Neuronal stem cell (in vitro differentiated cells): ENCODE results near the gene C20orf141.
A peak's percentile ranks its signal among the peaks of the same experiment; 100 is the strongest.

Experiments
- DNase-seq: peaks from one replicate; pipeline ENCODE4 v3.0.0-alpha.2; 2013; ENCODE audit warnings: low spot score
- H2AFZ ChIP-seq: one replicate; pipeline ENCODE4 v1.6.1; 2013; ENCODE audit warnings: mild to moderate bottlenecking, low read length, inconsistent platforms
- H2AK5ac ChIP-seq: 2 replicates; pipeline ENCODE4 v1.6.1; 2013; ENCODE audit warnings: low read depth, mild to moderate bottlenecking, inconsistent platforms, low read length, moderate library complexity, mixed read lengths
- H2BK120ac ChIP-seq: 2 replicates; pipeline ENCODE4 v1.6.1; 2013; ENCODE audit warnings: low read depth, mild to moderate bottlenecking, inconsistent platforms, low read length, moderate library complexity, mixed read lengths
- H2BK12ac ChIP-seq: one replicate; pipeline ENCODE4 v1.6.1; 2013; ENCODE audit warnings: low read length, inconsistent platforms
- H2BK15ac ChIP-seq: 2 replicates; pipeline ENCODE4 v1.6.1; 2013; ENCODE audit warnings: mild to moderate bottlenecking, low read length, inconsistent platforms, mixed read lengths
- H2BK5ac ChIP-seq: one replicate; pipeline ENCODE4 v1.6.1; 2013; ENCODE audit warnings: inconsistent platforms, mild to moderate bottlenecking, low read length, moderate library complexity
- H3K14ac ChIP-seq: one replicate; pipeline ENCODE4 v1.6.1; 2013; ENCODE audit warnings: low read length, inconsistent platforms
- H3K18ac ChIP-seq: 2 replicates; pipeline ENCODE4 v1.6.1; 2013; ENCODE audit warnings: low read length, inconsistent platforms
- H3K23ac ChIP-seq: 2 replicates; pipeline ENCODE4 v1.6.1; 2013; ENCODE audit warnings: low read depth, mild to moderate bottlenecking, mixed read lengths, low read length, inconsistent platforms; ENCODE audit not compliant: poor library complexity
- H3K27ac ChIP-seq: replicated peaks from 3 replicates; pipeline ENCODE4 v1.5.1; 2013; ENCODE audit warnings: low read length, inconsistent platforms
- H3K27me3 ChIP-seq, 3 experiments: 2 replicates each; pipeline ENCODE4 v1.6.1; 2013; ENCODE audit warnings: low read length in 3 of 3, mild to moderate bottlenecking in 2 of 3, inconsistent platforms in 1 of 3, low read depth in 1 of 3, mixed read lengths in 1 of 3, moderate library complexity in 1 of 3; ENCODE audit not compliant: control insufficient read depth in 3 of 3, insufficient read depth in 3 of 3
- H3K36me3 ChIP-seq, 2 donors: replicated peaks in 1 of 2; 2 replicates each; pipeline ENCODE4 v1.6.1; 2013; ENCODE audit warnings: low read length in 2 of 2; ENCODE audit not compliant: control insufficient read depth in 2 of 2, insufficient read depth in 2 of 2
- H3K4ac ChIP-seq: 2 replicates; pipeline ENCODE4 v1.6.1; 2013; ENCODE audit warnings: inconsistent platforms, mild to moderate bottlenecking, low read length, moderate library complexity
- H3K4me1 ChIP-seq, 2 donors: 1 replicate in 1 of 2; 2 replicates in 1 of 2; pipeline ENCODE4 v1.6.1; 2013; ENCODE audit warnings: low read length in 2 of 2, low read depth in 1 of 2; ENCODE audit not compliant: control insufficient read depth in 2 of 2, insufficient read depth in 1 of 2
- H3K4me2 ChIP-seq: one replicate; pipeline ENCODE4 v1.6.1; 2013; ENCODE audit warnings: mild to moderate bottlenecking, low read length, inconsistent platforms; ENCODE audit not compliant: insufficient read depth, poor library complexity, severe bottlenecking
- H3K4me3 ChIP-seq, 2 donors: 2 replicates each; pipeline ENCODE4 v1.5.1; 2013; ENCODE audit warnings: low read length in 2 of 2, mild to moderate bottlenecking in 2 of 2, inconsistent platforms in 1 of 2, moderate library complexity in 1 of 2
- H3K79me1 ChIP-seq: one replicate; pipeline ENCODE4 v1.6.1; 2013; ENCODE audit warnings: low read depth, mild to moderate bottlenecking, inconsistent platforms, low read length, moderate library complexity
- H3K9ac ChIP-seq: one replicate; pipeline ENCODE4 v1.6.1; 2013; ENCODE audit warnings: mild to moderate bottlenecking, low read depth, low read length, inconsistent platforms; ENCODE audit not compliant: poor library complexity
- H3K9me3 ChIP-seq, 2 donors: replicated peaks in 1 of 2; 2 replicates each; pipeline versions ENCODE3 to v1.6.1; 2013; ENCODE audit warnings: low read length in 2 of 2, mild to moderate bottlenecking in 2 of 2, inconsistent platforms in 1 of 2, low read depth in 1 of 2, mixed read lengths in 1 of 2, moderate library complexity in 1 of 2; ENCODE audit not compliant: control insufficient read depth in 2 of 2, insufficient read depth in 1 of 2
- H4K8ac ChIP-seq: one replicate; pipeline ENCODE4 v1.6.1; 2013; ENCODE audit warnings: low read depth, mild to moderate bottlenecking, inconsistent platforms, low read length, moderate library complexity
- H4K91ac ChIP-seq: one replicate; pipeline ENCODE4 v1.6.1; 2013; ENCODE audit warnings: low read length, low read depth, mild to moderate bottlenecking, inconsistent platforms; ENCODE audit not compliant: poor library complexity
- WGBS, 2 donors: extraction: QIAGEN DNeasy Blood & Tissue Kit; methylation state at CpG; one replicate each; pipeline ENCODE4 v1.1.7; 2013; ENCODE audit warnings: missing lambda C conversion rate in 2 of 2, mixed read lengths in 1 of 2; ENCODE audit not compliant: insufficient read length in 2 of 2, insufficient replicate concordance in 1 of 2; ENCODE audit errors: extremely low coverage in 2 of 2; 5-methylcytosine and 5-hydroxymethylcytosine counted together

Gene C20orf141

DNA sequence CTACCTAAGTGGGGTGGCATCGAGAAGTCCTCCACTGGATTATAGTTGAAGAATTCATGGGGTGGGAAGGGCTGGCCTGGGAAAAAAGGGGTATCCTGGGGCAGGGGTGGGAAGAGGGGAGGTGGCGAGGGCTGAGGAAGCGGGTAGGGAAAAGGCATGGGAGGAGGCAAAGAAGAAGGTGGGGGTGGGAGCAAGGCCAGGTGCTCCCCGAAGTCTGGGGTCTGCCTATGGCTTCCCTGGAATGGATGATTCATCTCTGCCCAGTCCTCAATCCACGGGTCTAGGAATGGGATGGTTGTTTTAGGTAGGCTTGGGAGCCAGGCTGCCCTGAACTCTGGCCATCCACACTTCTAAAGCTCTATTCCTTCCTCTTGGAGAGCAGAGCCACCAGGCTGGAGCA lies 21.2 kb downstream of the C20orf141 start:
- WGBS, 2 donors = no CpG with 5 or more reads among the region's 5 CpGs
- H3K27me3 ChIP-seq = no peaks in the 10 kb centered on the region
- DNase-seq = no peak
- no peak overlapping the region for H3K27ac ChIP-seq
- no peak overlapping the region for H3K4me3 ChIP-seq
- H3K4me1 ChIP-seq = peaks cover 7 to 8% of the 10 kb centered on the region in 2 donors
- no peak overlapping the region for H3K14ac ChIP-seq
- no peak overlapping the region for H3K9ac ChIP-seq
- no peak overlapping the region for H3K4me2 ChIP-seq
- no peak overlapping the region for H3K23ac ChIP-seq
- no peak overlapping the region for H2BK5ac ChIP-seq
- no peak overlapping the region for H4K91ac ChIP-seq
- H3K4ac ChIP-seq = no peak overlapping the region
- H2BK12ac ChIP-seq = no peak overlapping the region
- H2AFZ ChIP-seq = no peak overlapping the region
- H3K18ac ChIP-seq = no peak overlapping the region
- H3K9me3 ChIP-seq = peaks cover 0 to 4% of the 10 kb centered on the region in 2 donors
- H4K8ac ChIP-seq = no peak overlapping the region
- peaks cover 3% of the 10 kb centered on the region for H3K79me1 ChIP-seq
- no peak overlapping the region for H2AK5ac ChIP-seq
- H2BK15ac ChIP-seq = no peak overlapping the region
- no peak overlapping the region for H2BK120ac ChIP-seq
- peaks cover 13 to 45% of the 10 kb centered on the region in 2 donors for H3K36me3 ChIP-seq

- no peak overlapping the region for H3K4me3 ChIP-seq
- peaks cover 0 to 4% of the 10 kb centered on the region in 2 donors for H3K9me3 ChIP-seq
- H2AFZ ChIP-seq = no peak overlapping the region
- DNase-seq = no peak
- no peak overlapping the region for H2BK15ac ChIP-seq
- H2BK120ac ChIP-seq = no peak overlapping the region
- no peak overlapping the region for H3K4me2 ChIP-seq
- no peak overlapping the region for H3K27ac ChIP-seq
- H3K79me1 ChIP-seq = peaks cover 3% of the 10 kb centered on the region
- H3K4ac ChIP-seq = no peak overlapping the region
- H2BK12ac ChIP-seq = no peak overlapping the region
- peaks cover 13 to 45% of the 10 kb centered on the region in 2 donors for H3K36me3 ChIP-seq
- peaks cover 7 to 12% of the 10 kb centered on the region in 2 donors for H3K4me1 ChIP-seq
- H3K9ac ChIP-seq = no peak overlapping the region
- no CpG with 5 or more reads among the region's 6 CpGs for WGBS, 2 donors
- no peak overlapping the region for H4K8ac ChIP-seq
- no peak overlapping the region for H3K14ac ChIP-seq
- H3K23ac ChIP-seq = no peak overlapping the region
- H3K18ac ChIP-seq = no peak overlapping the region
- H3K27me3 ChIP-seq = no peaks in the 10 kb centered on the region
- H2BK5ac ChIP-seq = no peak overlapping the region
- no peak overlapping the region for H2AK5ac ChIP-seq
- no peak overlapping the region for H4K91ac ChIP-seq
These were observed 22.6 kb downstream of the C20orf141 start for GRCh38 chr20:2837221-2837960.

- H4K91ac ChIP-seq = no peak overlapping the region
- H3K4ac ChIP-seq = no peak overlapping the region
- H3K14ac ChIP-seq = no peak overlapping the region
- H2AK5ac ChIP-seq = no peak overlapping the region
- H3K4me1 ChIP-seq = peaks cover 7 to 12% of the 10 kb centered on the region in 2 donors
- no CpG with 5 or more reads among the region's 19 CpGs for WGBS, 2 donors
- H2BK120ac ChIP-seq = no peak overlapping the region
- no peak overlapping the region for H3K27ac ChIP-seq
- H3K23ac ChIP-seq = no peak overlapping the region
- no peak for DNase-seq
- no peak overlapping the region for H3K4me3 ChIP-seq
- no peak overlapping the region for H2BK12ac ChIP-seq
- H3K36me3 ChIP-seq = peaks cover 13 to 45% of the 10 kb centered on the region in 2 donors
- H3K79me1 ChIP-seq = peaks cover 3% of the 10 kb centered on the region
- peak overlapping the region; percentile 24 for H3K9ac ChIP-seq
- H3K9me3 ChIP-seq = peaks cover 0 to 4% of the 10 kb centered on the region in 2 donors
- H3K4me2 ChIP-seq = no peak overlapping the region
- no peaks in the 10 kb centered on the region for H3K27me3 ChIP-seq
- no peak overlapping the region for H2BK5ac ChIP-seq
- no peak overlapping the region for H2AFZ ChIP-seq
- H4K8ac ChIP-seq = no peak overlapping the region
- no peak overlapping the region for H3K18ac ChIP-seq
- H2BK15ac ChIP-seq = no peak overlapping the region
These were observed 23.5 kb downstream of the C20orf141 start for GRCh38 chr20:2838170-2838797.

DNA sequence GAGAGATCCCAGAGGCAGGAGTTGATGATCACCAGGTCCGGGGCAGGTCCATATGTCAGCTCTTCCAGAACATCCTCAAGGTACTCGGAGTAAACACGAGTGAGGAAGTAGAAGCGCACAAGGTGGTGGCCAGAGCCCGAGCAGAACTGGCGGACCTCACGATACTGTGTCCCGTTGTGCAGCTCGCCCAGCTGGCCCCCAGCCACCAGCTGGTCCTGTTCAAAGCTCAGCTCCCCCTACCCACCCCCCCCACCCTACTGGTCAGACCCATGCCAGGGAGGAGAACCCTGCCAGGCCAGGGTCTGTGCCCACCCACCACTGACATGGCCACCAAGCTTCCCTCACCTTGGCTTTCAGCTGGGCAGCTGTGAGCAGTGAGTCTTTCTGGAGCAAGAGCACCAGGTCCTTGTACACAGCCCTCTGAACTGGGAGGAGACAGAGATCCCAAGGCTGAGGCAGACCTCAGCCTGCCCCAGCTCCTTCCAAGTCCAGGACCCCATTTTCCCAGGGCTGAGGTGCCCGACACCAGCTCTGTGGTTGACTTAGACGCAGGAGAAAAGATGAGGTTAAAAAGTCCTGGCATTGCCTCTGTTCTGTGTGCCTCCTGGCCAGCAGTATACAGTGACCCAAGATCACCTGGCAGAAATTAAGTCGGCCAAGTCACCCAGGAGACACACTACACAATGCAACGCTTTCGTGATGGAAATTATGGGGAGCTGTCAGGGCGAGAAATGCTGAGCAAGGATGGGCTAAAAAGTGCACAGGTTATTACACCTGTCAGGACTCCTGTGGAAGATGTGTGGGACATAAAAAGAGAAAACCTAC lies 24.3 kb downstream of the C20orf141 start:
- Histone ChIP-seq H2AFZ (no peak overlapping the region), H3K79me1 (peaks cover 3% of the 10 kb centered on the region), H2AK5ac (peak overlapping the region; percentile 12), H3K18ac (no peak overlapping the region), H3K4me2 (no peak overlapping the region), H2BK15ac (no peak overlapping the region), H2BK5ac (no peak overlapping the region), H3K9ac (no peak overlapping the region), H3K27me3 (no peaks in the 10 kb centered on the region), H4K8ac (no peak overlapping the region), H3K4me3 (no peak overlapping the region), H3K4me1 (peaks cover 7 to 12% of the 10 kb centered on the region in 2 donors), H2BK120ac (no peak overlapping the region), H3K36me3 (peaks cover 13 to 45% of the 10 kb centered on the region in 2 donors), H3K9me3 (peaks cover 0 to 4% of the 10 kb centered on the region in 2 donors), H3K4ac (no peak overlapping the region), H2BK12ac (no peak overlapping the region), H4K91ac (no peak overlapping the region), H3K14ac (no peak overlapping the region), H3K27ac (no peak overlapping the region), H3K23ac (no peak overlapping the region)
- no CpG with 5 or more reads among the region's 15 CpGs for WGBS, 2 donors
- no peak for DNase-seq
